Osteoblast (primary cell): Measurements from ENCODE around the gene HP1BP3. TPM values are rescaled to one million over a fixed set of nuclear protein-coding genes. Genes with fewer than 3 reads are reported as not detected.

Experiments
- DNase-seq: peaks from one replicate; pipeline ENCODE4 v3.0.0; 2011; ENCODE audit warnings: low spot score, mixed read lengths; ENCODE audit not compliant: insufficient read length; ENCODE audit errors: missing footprints
- H2AFZ ChIP-seq: 2 replicates; pipeline ENCODE4 v1.6.0; 2011; ENCODE audit warnings: mild to moderate bottlenecking, low read length
- H3K27ac ChIP-seq: 2 replicates; pipeline ENCODE4 v1.5.1; 2011; ENCODE audit warnings: mild to moderate bottlenecking, low read depth, low read length, moderate library complexity
- H3K27me3 ChIP-seq: 2 replicates; pipeline ENCODE4 v1.6.0; 2012; ENCODE audit warnings: mild to moderate bottlenecking, control low read depth, inconsistent platforms, low read length, moderate library complexity; ENCODE audit not compliant: insufficient read depth
- H3K36me3 ChIP-seq: 2 replicates; pipeline ENCODE4 v1.5.1; 2011; ENCODE audit warnings: mild to moderate bottlenecking, low read length, control low read depth, moderate library complexity; ENCODE audit not compliant: insufficient read depth
- H3K4me1 ChIP-seq: 2 replicates; pipeline ENCODE4 v1.5.1; 2011; ENCODE audit warnings: mild to moderate bottlenecking, low read length, control low read depth, moderate library complexity; ENCODE audit not compliant: insufficient read depth
- H3K4me2 ChIP-seq: 2 replicates; pipeline ENCODE4 v1.6.0; 2011; ENCODE audit warnings: mild to moderate bottlenecking, low read length; ENCODE audit not compliant: insufficient read depth
- H3K4me3 ChIP-seq: fragments of 200-600 bp; sonication (generic); 3 replicates; pipeline ENCODE4 v1.5.1; 2012; ENCODE audit warnings: mild to moderate bottlenecking, low read length, inconsistent platforms; ENCODE audit not compliant: insufficient read depth
- H3K79me2 ChIP-seq: 2 replicates; pipeline ENCODE4 v1.6.0; 2012; ENCODE audit warnings: mild to moderate bottlenecking, low read length, control low read depth, inconsistent platforms; ENCODE audit not compliant: insufficient read depth
- H3K9me3 ChIP-seq: 2 replicates; pipeline ENCODE4 v1.5.1; 2011; ENCODE audit warnings: low read depth, low read length, control low read depth
- H4K20me1 ChIP-seq: 2 replicates; pipeline ENCODE4 v1.6.0; 2012; ENCODE audit warnings: mild to moderate bottlenecking, low read length, control low read depth; ENCODE audit not compliant: insufficient read depth
- total RNA-seq: library from RNA; depleted of rRNA; stranded (reverse); fragments of >200 nt; gene quantifications from 2 replicates; pipeline ENCODE4 v1.2.3, GENCODE V29; 2012
- TF ChIP-seq, protein P1 (sequence below): IDR thresholded peaks from 2 replicates; pipeline ENCODE4 v1.5.1; 2011; ENCODE audit warnings: mild to moderate bottlenecking, low read depth, low read length, moderate library complexity; ENCODE audit errors: extremely low read depth

HP1BP3 gene
- total RNA-seq, 1 donor, result 267 TPM

DNA sequence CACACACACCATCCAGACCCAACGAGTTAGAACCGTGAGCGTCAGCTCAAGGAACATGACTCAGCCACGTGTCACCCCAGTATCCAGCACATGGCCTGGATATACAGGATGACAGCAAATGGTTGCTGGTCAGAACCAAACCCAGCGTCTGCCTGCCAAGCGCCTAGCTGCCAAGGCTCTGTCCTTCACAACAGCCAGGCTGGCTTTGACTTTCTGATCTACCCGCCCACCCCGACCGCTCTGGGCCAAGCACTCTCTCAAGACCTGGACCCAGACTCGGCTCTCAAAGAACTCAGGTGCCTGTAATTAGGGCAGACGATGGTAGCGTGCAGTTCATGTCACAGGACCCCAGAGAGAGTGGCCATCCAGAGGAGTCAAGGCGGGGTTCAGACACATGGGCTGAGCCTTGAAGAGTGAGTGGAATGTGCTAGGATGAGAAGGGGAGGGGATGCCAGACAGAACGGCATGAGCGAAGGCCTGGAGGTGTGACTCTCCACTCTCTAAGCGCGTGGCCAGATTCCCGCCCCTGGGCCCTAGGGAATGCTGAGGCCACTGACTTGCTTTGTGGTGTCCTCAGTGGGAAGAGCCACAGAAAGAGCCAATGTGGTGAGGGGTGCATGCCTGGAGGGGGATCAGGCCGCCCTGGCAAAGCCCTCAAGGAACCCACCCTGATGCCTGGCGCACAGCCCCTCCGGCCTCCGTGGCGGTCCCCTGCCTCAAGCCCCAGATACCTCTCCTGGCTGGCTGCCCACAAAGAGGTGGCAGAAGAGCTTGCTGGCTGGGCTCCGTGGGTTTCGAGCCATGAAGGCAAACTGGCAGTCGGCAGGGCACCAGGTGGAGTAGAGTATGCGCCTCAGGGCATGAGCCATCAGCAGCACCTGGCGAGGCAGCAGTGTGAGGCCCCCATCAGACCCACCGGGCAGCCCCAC is 61.7 kb downstream of the HP1BP3 start:
- TF ChIP-seq, protein P1, sequence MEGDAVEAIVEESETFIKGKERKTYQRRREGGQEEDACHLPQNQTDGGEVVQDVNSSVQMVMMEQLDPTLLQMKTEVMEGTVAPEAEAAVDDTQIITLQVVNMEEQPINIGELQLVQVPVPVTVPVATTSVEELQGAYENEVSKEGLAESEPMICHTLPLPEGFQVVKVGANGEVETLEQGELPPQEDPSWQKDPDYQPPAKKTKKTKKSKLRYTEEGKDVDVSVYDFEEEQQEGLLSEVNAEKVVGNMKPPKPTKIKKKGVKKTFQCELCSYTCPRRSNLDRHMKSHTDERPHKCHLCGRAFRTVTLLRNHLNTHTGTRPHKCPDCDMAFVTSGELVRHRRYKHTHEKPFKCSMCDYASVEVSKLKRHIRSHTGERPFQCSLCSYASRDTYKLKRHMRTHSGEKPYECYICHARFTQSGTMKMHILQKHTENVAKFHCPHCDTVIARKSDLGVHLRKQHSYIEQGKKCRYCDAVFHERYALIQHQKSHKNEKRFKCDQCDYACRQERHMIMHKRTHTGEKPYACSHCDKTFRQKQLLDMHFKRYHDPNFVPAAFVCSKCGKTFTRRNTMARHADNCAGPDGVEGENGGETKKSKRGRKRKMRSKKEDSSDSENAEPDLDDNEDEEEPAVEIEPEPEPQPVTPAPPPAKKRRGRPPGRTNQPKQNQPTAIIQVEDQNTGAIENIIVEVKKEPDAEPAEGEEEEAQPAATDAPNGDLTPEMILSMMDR, result no peak
- H3K4me1 ChIP-seq, result no peaks in the 10 kb centered on the region
- no peaks in the 10 kb centered on the region for H4K20me1 ChIP-seq
- no peaks in the 10 kb centered on the region for H3K79me2 ChIP-seq
- no peak overlapping the region for H3K4me3 ChIP-seq
- no peak overlapping the region for H3K27ac ChIP-seq
- H3K36me3 ChIP-seq, result no peaks in the 10 kb centered on the region
- H3K27me3 ChIP-seq, result peaks cover 18% of the 10 kb centered on the region
- DNase-seq, result peak; percentile 95
- H3K9me3 ChIP-seq, result no peaks in the 10 kb centered on the region
- H2AFZ ChIP-seq, result no peak overlapping the region
- no peak overlapping the region for H3K4me2 ChIP-seq

DNA sequence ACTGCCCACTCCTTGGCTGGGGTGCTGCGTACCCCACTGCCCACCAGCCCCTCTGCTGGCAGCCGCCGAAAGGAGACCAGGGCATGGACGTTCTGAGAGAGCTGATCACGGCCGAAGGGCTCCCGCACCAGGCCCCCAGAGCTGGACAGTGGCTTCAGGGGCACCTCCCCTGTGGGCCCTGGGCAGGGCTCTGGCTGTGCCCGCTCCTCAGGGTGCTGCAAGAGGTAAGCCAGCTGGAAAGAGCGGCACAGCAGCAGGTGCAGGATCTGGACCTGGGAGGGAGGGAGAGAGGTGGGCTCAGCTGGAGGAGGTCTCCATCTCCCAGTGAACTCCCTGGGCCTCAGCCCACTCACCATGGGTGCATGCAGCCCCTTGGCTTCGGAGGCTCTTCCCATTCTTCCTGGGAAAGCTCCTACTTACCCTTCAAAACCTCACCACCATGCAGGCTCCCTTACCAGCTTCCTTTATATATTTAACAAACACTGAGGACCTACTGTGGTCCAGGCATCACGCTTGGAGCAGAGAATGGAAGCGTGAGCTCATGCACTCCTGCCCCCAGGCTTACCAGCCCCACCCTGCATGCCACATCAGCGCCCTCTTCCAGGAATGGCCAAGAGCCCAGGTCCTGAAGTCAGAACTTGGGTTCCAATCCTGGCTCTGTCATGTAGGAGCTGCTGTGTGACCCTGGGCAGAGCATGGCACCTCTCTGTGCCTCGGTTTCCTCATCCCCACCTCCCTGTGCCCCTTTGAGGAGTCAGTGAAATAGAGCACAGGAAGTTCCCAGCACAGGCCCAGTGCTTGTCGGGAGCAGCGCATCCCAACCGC is 62.5 kb downstream of the HP1BP3 start:
- Histone ChIP-seq H2AFZ (no peak overlapping the region), H3K27ac (no peak overlapping the region), H4K20me1 (no peaks in the 10 kb centered on the region), H3K79me2 (no peaks in the 10 kb centered on the region), H3K36me3 (no peaks in the 10 kb centered on the region), H3K27me3 (peaks cover 9% of the 10 kb centered on the region), H3K4me2 (no peak overlapping the region), H3K9me3 (no peaks in the 10 kb centered on the region), H3K4me1 (no peaks in the 10 kb centered on the region), H3K4me3 (no peak overlapping the region)
- DNase-seq, result peak; percentile 54
- TF ChIP-seq, protein P1, result no peak

DNA sequence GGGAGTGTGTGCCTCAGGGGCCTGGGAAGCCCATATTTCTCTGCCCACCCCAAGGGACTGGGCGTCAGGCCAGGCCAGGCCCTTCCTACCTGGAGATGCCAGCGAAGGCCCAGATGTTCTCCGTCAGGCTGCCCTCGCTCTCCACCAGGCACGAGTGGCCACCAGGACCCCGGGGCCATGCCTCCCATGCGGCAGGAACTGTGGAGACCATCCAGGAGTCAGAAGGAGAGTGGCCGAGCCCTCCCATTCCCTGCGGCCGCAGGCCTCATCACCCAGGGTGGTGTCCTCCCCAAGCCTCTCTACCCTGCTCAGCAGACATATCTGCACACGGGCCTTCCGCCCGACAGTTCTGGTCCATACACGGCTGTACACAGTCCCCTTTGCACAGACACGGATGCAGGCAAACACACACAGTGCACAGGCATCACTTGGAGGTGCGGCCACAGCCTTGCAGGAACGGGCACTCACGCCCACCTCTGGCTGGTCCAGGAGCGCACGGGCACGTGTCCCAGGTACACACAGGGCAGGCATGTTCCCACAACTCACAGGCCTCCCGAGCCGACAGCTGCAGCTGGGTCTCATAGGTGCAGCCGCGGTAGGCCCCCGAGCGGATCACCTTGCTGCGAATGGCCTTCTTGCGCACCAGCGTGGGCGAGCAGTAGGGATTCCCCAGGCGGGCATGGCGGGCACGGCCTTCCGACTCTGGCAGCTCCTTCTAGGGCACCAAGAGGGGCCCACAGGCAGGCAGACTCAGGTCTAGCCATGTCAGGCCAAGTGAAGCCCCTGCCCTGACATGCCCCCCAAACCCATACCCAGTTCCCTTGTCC is 63.4 kb downstream of the HP1BP3 start:
- H3K4me2 ChIP-seq, result no peak overlapping the region
- H4K20me1 ChIP-seq, result no peaks in the 10 kb centered on the region
- TF ChIP-seq, protein P1, result no peak
- no peak overlapping the region for H2AFZ ChIP-seq
- peak; percentile 68 for DNase-seq
- peaks cover 2% of the 10 kb centered on the region for H3K27me3 ChIP-seq
- H3K27ac ChIP-seq, result no peak overlapping the region
- no peaks in the 10 kb centered on the region for H3K9me3 ChIP-seq
- H3K79me2 ChIP-seq, result no peaks in the 10 kb centered on the region
- H3K4me3 ChIP-seq, result no peak overlapping the region
- H3K4me1 ChIP-seq, result no peaks in the 10 kb centered on the region
- H3K36me3 ChIP-seq, result no peaks in the 10 kb centered on the region
